Esophagus squamous epithelium (tissue), 5 donors: Measurements from ENCODE around the gene EXOC8. TPM values are rescaled to one million over a fixed set of nuclear protein-coding genes. Genes with fewer than 3 reads are reported as not detected.

Experiments used
- DNase-seq: peaks from one replicate; lab custom pipeline; 2025; lab: John Stamatoyannopoulos, UW
- H3K27ac ChIP-seq, 4 donors: fragments of 200-600 bp; sonication (generic); one replicate each; pipeline ENCODE4 v1.5.1; 2016 to 2019; ENCODE audit warnings: mild to moderate bottlenecking in 1 of 4
- H3K27me3 ChIP-seq, 4 donors: fragments of 200-600 bp; sonication (generic); 1 replicate in 3 of 4; 2 replicates in 1 of 4; pipeline versions ENCODE4 v1.5.1 to v1.6.0; 2017 to 2021; ENCODE audit warnings: antibody characterized with exemption in 1 of 4
- H3K36me3 ChIP-seq, 3 donors: fragments of 200-600 bp; sonication (generic); one replicate each; pipeline ENCODE4 v1.5.1; 2016 to 2019
- H3K4me1 ChIP-seq, 3 donors: fragments of 200-600 bp; sonication (generic); one replicate each; pipeline ENCODE4 v1.5.1; 2017 to 2019
- H3K4me3 ChIP-seq, 4 donors: fragments of 200-600 bp; sonication (generic); 1 replicate in 3 of 4; 2 replicates in 1 of 4; pipeline ENCODE4 v1.5.1; 2016 to 2019; ENCODE audit warnings: mild to moderate bottlenecking in 2 of 4, moderate library complexity in 1 of 4
- H3K9me3 ChIP-seq, 3 donors: fragments of 200-600 bp; sonication (generic); one replicate each; pipeline ENCODE4 v1.5.1; 2016 to 2019
- POLR2A ChIP-seq, 4 donors: fragments of 450-650 bp; IDR thresholded peaks; one replicate each; pipeline ENCODE4 v1.6.1; 2017; ENCODE audit warnings: antibody characterized with exemption in 4 of 4, mild to moderate bottlenecking in 4 of 4, moderate library complexity in 3 of 4
- WGBS, 2 donors: methylation state at CpG; one replicate each; pipeline ENCODE4 v1.1.5; 2018; 5-methylcytosine and 5-hydroxymethylcytosine counted together
- intact Hi-C: fragments of 100-400 bp; cut with DNase I; formaldehyde crosslinking; loops from one replicate; pipeline ENCODE4 v1.15.0; 2022
- total RNA-seq, 4 donors: library from RNA; depleted of rRNA; stranded (reverse); fragments of >200 nt; gene quantifications; one replicate each; pipeline ENCODE4 v1.1.0, GENCODE V29; 2016
- donor health status: DM: yes; HTN: yes; CAD: no.

EXOC8 gene
- total RNA-seq, 4 donors from 2014 or later = 10.6 to 12.8 (median 11.7) TPM

DNA sequence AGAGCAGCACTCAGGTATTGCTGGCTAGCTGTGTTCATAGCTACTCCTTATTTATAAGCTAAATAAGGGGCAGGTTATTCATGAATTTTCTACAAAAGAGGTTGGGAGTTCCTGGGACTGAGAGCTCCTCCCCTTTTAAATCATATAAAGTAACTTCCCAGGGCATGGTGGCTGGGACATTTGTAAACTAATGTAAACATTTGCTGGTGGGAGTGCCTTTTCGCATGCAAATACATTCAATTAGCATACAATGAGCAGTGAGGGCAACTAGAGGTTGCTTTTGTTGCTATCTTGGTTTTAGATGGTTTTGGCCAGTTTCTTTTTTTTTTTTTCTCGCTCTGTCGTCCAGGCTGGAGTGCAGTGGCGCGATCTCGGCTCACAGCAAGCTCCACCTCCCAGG lies 53.2 kb downstream of the EXOC8 start:
- Histone ChIP-seq H3K4me3 (no peak overlapping the region), H3K36me3 (no peaks in the 10 kb centered on the region), H3K27ac (no peak overlapping the region), H3K27me3 (no peaks in the 10 kb centered on the region), H3K9me3 (no peaks in the 10 kb centered on the region), H3K4me1 (peaks cover 0 to 5% (median 0%) of the 10 kb centered on the region in 3 donors)
- intact Hi-C loops = no loop called here
- TF ChIP-seq POLR2A (IDR thresholded peaks at IDR 0.05) = no peak
- DNase-seq = no peak
- WGBS, 2 donors = 92 to 100% methylated on average over 6 of the region's 6 CpGs

Other genes starting within 250 kb of the EXOC8 start
- gene TRIM67, start 175.8 kb downstream of the EXOC8 start, total RNA-seq = not detected
- 10 to 100 TPM; 14.9 to 44.0 (median 25.2) TPM for gene GNPAT, start 96.6 kb downstream of the EXOC8 start, total RNA-seq
- 10 to 100 TPM; 10.9 to 22.9 (median 16.9) TPM for gene SPRTN, start 441 bp upstream of the EXOC8 start, total RNA-seq
- 10 to 100 TPM; 21.8 to 36.0 (median 28.7) TPM for gene EGLN1, start 84.4 kb upstream of the EXOC8 start, total RNA-seq
- gene TSNAX, start 190.8 kb upstream of the EXOC8 start, total RNA-seq = 10 to 100 TPM; 11.6 to 28.4 (median 22.3) TPM